ENCODE data around the gene LZIC. TPM values are rescaled to one million over a fixed set of nuclear protein-coding genes. Genes with fewer than 3 reads are reported as not detected.
A peak's percentile ranks its signal among the peaks of the same experiment; 100 is the strongest.

Gene LZIC
- total RNA-seq, 1 donor from 2014 or later, result 54.9 TPM

GRCh38 chr1:9910423-9911178 lies 32.6 kb downstream of the LZIC start:
- DNase-seq (ENCODE audit: low spot score), result peak; percentile 100

GRCh38 chr1:9910076-9910422 lies 33.1 kb downstream of the LZIC start, which contains the start of gene CTNNBIP1:
Gene CTNNBIP1, minus strand, starts transcription at chr1:9910269. Its CDS starts 38,205 bp downstream, at chr1:9872064.
- DNase-seq (ENCODE audit: low spot score), result no peak

- peak; percentile 50 for DNase-seq (ENCODE audit: low spot score)
Observed at GRCh38 chr1:9909234-9910046, 33.8 kb downstream of the LZIC start.

- DNase-seq (ENCODE audit: low spot score), result no peak
Observed at GRCh38 chr1:9908871-9909233, 34.3 kb downstream of the LZIC start.

GRCh38 chr1:9907441-9907840 lies 35.8 kb downstream of the LZIC start:
- no peak for DNase-seq (ENCODE audit: low spot score)

GRCh38 chr1:9906466-9906865 lies 36.7 kb downstream of the LZIC start:
- DNase-seq (ENCODE audit: low spot score), result no peak

- no peak for DNase-seq (ENCODE audit: low spot score)
Observed at GRCh38 chr1:9905010-9905409, 38.2 kb downstream of the LZIC start.

- no peak for DNase-seq (ENCODE audit: low spot score)
Observed at GRCh38 chr1:9904596-9904995, 38.6 kb downstream of the LZIC start.

GRCh38 chr1:9903801-9904527 lies 39.2 kb downstream of the LZIC start:
- no peak for DNase-seq (ENCODE audit: low spot score)

GRCh38 chr1:9902060-9902452 lies 41.1 kb downstream of the LZIC start:
- no peak for DNase-seq (ENCODE audit: low spot score)

- DNase-seq (ENCODE audit: low spot score), result no peak
Observed at GRCh38 chr1:9901148-9902059, 41.8 kb downstream of the LZIC start.

GRCh38 chr1:9900142-9901043 lies 42.8 kb downstream of the LZIC start:
- DNase-seq (ENCODE audit: low spot score), result peak; percentile 53

- DNase-seq (ENCODE audit: low spot score), result no peak
Observed at GRCh38 chr1:9894115-9894514, 49.1 kb downstream of the LZIC start.

- DNase-seq (ENCODE audit: low spot score), result no peak
Observed at GRCh38 chr1:9892563-9893528, 50.3 kb downstream of the LZIC start.

GRCh38 chr1:9891207-9891606 lies 52.0 kb downstream of the LZIC start:
- no peak for DNase-seq (ENCODE audit: low spot score)

- DNase-seq (ENCODE audit: low spot score), result peak; percentile 95
Observed at GRCh38 chr1:9890224-9890731, 52.9 kb downstream of the LZIC start.

- no peak for DNase-seq (ENCODE audit: low spot score)
Observed at GRCh38 chr1:9889411-9889810, 53.8 kb downstream of the LZIC start.

- DNase-seq (ENCODE audit: low spot score), result no peak
Observed at GRCh38 chr1:9888886-9889285, 54.3 kb downstream of the LZIC start.

GRCh38 chr1:9887070-9887469 lies 56.1 kb downstream of the LZIC start:
- no peak for DNase-seq (ENCODE audit: low spot score)

Data from umbilical cord (tissue), 2 donors.